ENCODE measurements around the gene PAX5. TPM values are rescaled to one million over a fixed set of nuclear protein-coding genes. Genes with fewer than 3 reads are reported as not detected.
A peak's percentile ranks its signal among the peaks of the same experiment; 100 is the strongest.

PAX5 gene
- total RNA-seq, 2 experiments from 2014 or later = 62.5 to 141 TPM

DNA sequence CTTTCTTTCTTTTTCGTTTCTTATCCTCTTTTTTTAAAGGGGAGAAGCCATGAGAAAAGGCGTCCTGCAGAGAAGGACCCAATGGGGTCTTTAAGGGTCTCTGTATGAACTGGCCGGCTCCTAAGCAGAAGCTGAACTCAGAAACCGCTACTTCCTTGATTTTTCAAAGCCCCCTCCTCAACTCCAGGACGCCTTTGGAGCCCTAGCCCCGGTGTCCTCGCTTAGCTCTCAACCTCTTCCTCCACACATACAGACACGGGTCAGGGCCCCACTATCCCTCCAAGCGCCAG, 8.3 kb downstream of the PAX5 start:
- no TSS peak for BruUV-seq (replicated peaks)
- no peaks in the 10 kb centered on the region for H3K9me3 ChIP-seq (ENCODE audit: low read length)
- peak overlapping the region; percentile 98 for H3K4me2 ChIP-seq (ENCODE audit: low read length)
- intact Hi-C loops (cut with micrococcal nuclease; ENCODE audit: unreplicated experiment) = no loop called here
- H3K9me2 ChIP-seq (ENCODE audit: insufficient read depth, low read length) = no peaks in the 10 kb centered on the region
- peaks cover 86% of the 10 kb centered on the region for H3K4me1 ChIP-seq (ENCODE audit: insufficient read depth, low read length, poor library complexity, severe bottlenecking)
- peaks cover 97% of the 10 kb centered on the region for H3K79me2 ChIP-seq (ENCODE audit: insufficient read depth, low read depth, low read length)
- POLR2A ChIA-PET = interaction anchor here (1.1 to 2.9 kb wide), 2 partner anchors 21 to 24 kb away, joined by 4 to 11 read pairs; no protein-coding TSS in a partner anchor
- CTCF ChIA-PET (ENCODE audit: unreplicated experiment) = interaction anchor here (0.6 kb wide), 1 partner anchor 39 kb away, joined by 3 read pairs; no protein-coding TSS in a partner anchor
- H3K27ac ChIP-seq (ENCODE audit: low read depth, low read length, poor library complexity, severe bottlenecking) = no peak overlapping the region
- no peak overlapping the region for H2AFZ ChIP-seq (ENCODE audit: low read length)
- DNase-seq (ENCODE audit: low spot score) = no peak
- no peak for TF ChIP-seq EZH2phosphoT487 (IDR thresholded peaks at IDR 0.05; ENCODE audit: borderline replicate concordance, low read depth, low read length)
- TF ChIP-seq, protein P1, sequence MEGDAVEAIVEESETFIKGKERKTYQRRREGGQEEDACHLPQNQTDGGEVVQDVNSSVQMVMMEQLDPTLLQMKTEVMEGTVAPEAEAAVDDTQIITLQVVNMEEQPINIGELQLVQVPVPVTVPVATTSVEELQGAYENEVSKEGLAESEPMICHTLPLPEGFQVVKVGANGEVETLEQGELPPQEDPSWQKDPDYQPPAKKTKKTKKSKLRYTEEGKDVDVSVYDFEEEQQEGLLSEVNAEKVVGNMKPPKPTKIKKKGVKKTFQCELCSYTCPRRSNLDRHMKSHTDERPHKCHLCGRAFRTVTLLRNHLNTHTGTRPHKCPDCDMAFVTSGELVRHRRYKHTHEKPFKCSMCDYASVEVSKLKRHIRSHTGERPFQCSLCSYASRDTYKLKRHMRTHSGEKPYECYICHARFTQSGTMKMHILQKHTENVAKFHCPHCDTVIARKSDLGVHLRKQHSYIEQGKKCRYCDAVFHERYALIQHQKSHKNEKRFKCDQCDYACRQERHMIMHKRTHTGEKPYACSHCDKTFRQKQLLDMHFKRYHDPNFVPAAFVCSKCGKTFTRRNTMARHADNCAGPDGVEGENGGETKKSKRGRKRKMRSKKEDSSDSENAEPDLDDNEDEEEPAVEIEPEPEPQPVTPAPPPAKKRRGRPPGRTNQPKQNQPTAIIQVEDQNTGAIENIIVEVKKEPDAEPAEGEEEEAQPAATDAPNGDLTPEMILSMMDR (conservative IDR thresholded peaks at IDR 0.05; ENCODE audit: low read length) = no peak
- H3K36me3 ChIP-seq (ENCODE audit: insufficient read depth, low read length) = peaks cover 78% of the 10 kb centered on the region
- peak overlapping the region; percentile 88 for H3K4me3 ChIP-seq (ENCODE audit: low read depth, low read length, poor library complexity, severe bottlenecking)
- H4K20me1 ChIP-seq (ENCODE audit: insufficient read depth, low read length) = peaks cover 52% of the 10 kb centered on the region

DNA sequence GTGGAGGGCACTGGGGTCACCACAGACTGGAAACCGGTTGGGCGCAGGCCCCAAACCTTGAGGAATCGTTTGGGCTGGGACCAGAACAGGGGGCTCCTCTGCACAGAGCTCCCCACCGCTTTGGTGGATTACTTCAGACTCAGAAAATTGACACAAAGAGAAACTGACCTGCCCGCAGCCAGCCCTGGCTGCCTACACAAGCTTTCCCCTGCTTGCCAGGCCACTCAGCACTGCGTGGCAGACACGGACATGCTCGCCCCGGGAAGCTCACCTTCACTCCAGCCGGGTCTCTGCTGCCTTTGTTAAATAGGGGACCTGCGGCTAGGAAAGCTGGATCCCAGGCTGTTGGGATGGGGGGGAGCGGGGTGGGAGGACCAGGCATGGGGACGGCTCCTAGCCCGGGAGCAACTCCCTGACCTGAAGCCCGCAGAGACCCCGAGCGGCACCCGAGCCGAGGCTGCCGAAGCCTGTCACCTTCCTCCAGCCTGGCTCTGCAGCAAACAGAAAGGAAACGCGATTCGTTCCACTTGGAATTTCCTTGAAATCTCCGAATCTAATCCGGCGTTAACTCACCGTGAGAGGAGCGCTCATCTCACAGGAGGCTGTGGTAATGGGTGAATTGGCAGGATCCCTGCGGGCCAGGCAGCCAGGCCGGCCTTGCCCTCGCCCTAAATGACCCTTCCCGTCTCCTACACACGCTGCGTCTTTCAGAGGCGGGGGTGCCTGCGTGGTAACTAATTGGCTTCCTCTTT, 8.8 kb downstream of the PAX5 start:
- H2AFZ ChIP-seq (ENCODE audit: low read length) = no peak overlapping the region
- H3K79me2 ChIP-seq (ENCODE audit: insufficient read depth, low read depth, low read length) = peaks cover 97% of the 10 kb centered on the region
- no peak for DNase-seq (ENCODE audit: low spot score)
- ChIA-PET CTCF (ENCODE audit: unreplicated experiment) (interaction anchor here (0.6 kb wide), 1 partner anchor 390 kb away, joined by 3 read pairs; no protein-coding TSS in a partner anchor), POLR2A (interaction anchor here (0.5 to 2.9 kb wide), 2 partner anchors 21 to 54 kb away, joined by 3 to 11 read pairs; no protein-coding TSS in a partner anchor)
- H3K27ac ChIP-seq (ENCODE audit: low read depth, low read length, poor library complexity, severe bottlenecking) = no peak overlapping the region
- peak overlapping the region; percentile 98 for H3K4me2 ChIP-seq (ENCODE audit: low read length)
- H3K9me2 ChIP-seq (ENCODE audit: insufficient read depth, low read length) = no peaks in the 10 kb centered on the region
- no peaks in the 10 kb centered on the region for H3K9me3 ChIP-seq (ENCODE audit: low read length)
- H3K36me3 ChIP-seq (ENCODE audit: insufficient read depth, low read length) = peaks cover 82% of the 10 kb centered on the region
- no TSS peak for BruUV-seq (replicated peaks)
- H3K4me1 ChIP-seq (ENCODE audit: insufficient read depth, low read length, poor library complexity, severe bottlenecking) = peaks cover 82% of the 10 kb centered on the region
- TF ChIP-seq, protein P1 (conservative IDR thresholded peaks at IDR 0.05; ENCODE audit: low read length) = no peak
- TF ChIP-seq EZH2phosphoT487 (IDR thresholded peaks at IDR 0.05; ENCODE audit: borderline replicate concordance, low read depth, low read length) = no peak
- intact Hi-C loops (cut with micrococcal nuclease; ENCODE audit: unreplicated experiment) = no loop called here
- H3K4me3 ChIP-seq (ENCODE audit: low read depth, low read length, poor library complexity, severe bottlenecking) = peak overlapping the region; percentile 88
- peaks cover 53% of the 10 kb centered on the region for H4K20me1 ChIP-seq (ENCODE audit: insufficient read depth, low read length)

DNA sequence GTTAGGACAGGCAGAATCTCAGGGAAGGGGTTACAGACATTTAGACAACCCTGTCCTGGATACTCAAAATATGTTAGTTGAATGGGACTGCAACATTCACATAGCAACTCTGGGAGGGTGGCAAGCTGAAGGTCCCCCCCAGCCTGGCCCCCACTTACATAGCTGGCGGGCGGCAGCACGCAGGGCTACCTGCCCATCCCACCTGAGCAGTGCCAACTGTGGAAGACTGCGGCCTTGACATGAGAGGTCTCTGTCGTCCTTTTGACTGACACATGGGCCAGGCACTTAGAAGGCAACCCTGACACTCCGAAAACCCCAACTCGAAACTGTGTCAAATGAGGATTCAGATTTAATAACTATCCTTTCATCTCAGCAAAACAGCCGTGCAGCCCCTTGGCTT, 16.5 kb downstream of the PAX5 start:
- Histone ChIP-seq H4K20me1 (ENCODE audit: insufficient read depth, low read length) (peaks cover 11% of the 10 kb centered on the region; the same call in 1 of the 2 replicates), H3K9me2 (ENCODE audit: insufficient read depth, low read length) (no peaks in the 10 kb centered on the region), H3K4me1 (ENCODE audit: insufficient read depth, low read length, poor library complexity, severe bottlenecking) (peaks cover 20% of the 10 kb centered on the region), H3K79me2 (ENCODE audit: insufficient read depth, low read depth, low read length) (peaks cover 39% of the 10 kb centered on the region), H2AFZ (ENCODE audit: low read length) (no peak overlapping the region), H3K27ac (ENCODE audit: low read depth, low read length, poor library complexity, severe bottlenecking) (no peak overlapping the region), H3K4me2 (ENCODE audit: low read length) (no peak overlapping the region), H3K9me3 (ENCODE audit: low read length) (no peaks in the 10 kb centered on the region), H3K4me3 (ENCODE audit: low read depth, low read length, poor library complexity, severe bottlenecking) (no peak overlapping the region), H3K36me3 (ENCODE audit: insufficient read depth, low read length) (peaks cover 96% of the 10 kb centered on the region)
- intact Hi-C loops (cut with micrococcal nuclease; ENCODE audit: unreplicated experiment) = no loop called here
- POLR2A ChIA-PET = interaction anchor here (0.6 to 0.9 kb wide), 2 partner anchors 10 to 13 kb away, joined by 3 to 5 read pairs; no protein-coding TSS in a partner anchor
- no peak for TF ChIP-seq EZH2phosphoT487 (IDR thresholded peaks at IDR 0.05; ENCODE audit: borderline replicate concordance, low read depth, low read length)
- TF ChIP-seq, protein P1 (conservative IDR thresholded peaks at IDR 0.05; ENCODE audit: low read length) = no peak
- DNase-seq (ENCODE audit: low spot score) = no peak
- CTCF ChIA-PET (ENCODE audit: unreplicated experiment) = no interaction called here
- BruUV-seq (replicated peaks) = no TSS peak
